GM19463 (cell line): ENCODE data around the gene GPR162.

Source experiments
- ATAC-seq: cut with Tn5 transposase; IDR thresholded peaks from one replicate; pipeline ENCODE4 v1.9.1; 2021; ENCODE audit warnings: mild to moderate bottlenecking, moderate library complexity; ENCODE audit not compliant: unreplicated experiment

The GPR162 gene

GRCh38 chr12:6822426-6823135 lies 960 bp downstream of the GPR162 start:
- no peak for ATAC-seq

- ATAC-seq = no peak
These were observed 1.8 kb downstream of the GPR162 start for GRCh38 chr12:6823182-6824084.

GRCh38 chr12:6824085-6824775 lies 2.6 kb downstream of the GPR162 start:
- no peak for ATAC-seq

GRCh38 chr12:6824901-6825381 lies 3.3 kb downstream of the GPR162 start:
- no peak for ATAC-seq

- no peak for ATAC-seq
These were observed 3.9 kb downstream of the GPR162 start for GRCh38 chr12:6825398-6826124.

- no peak for ATAC-seq
These were observed 4.6 kb downstream of the GPR162 start for GRCh38 chr12:6826125-6826733.

- ATAC-seq = no peak
These were observed 5.3 kb downstream of the GPR162 start for GRCh38 chr12:6826734-6827436.

- no peak for ATAC-seq
These were observed 5.9 kb downstream of the GPR162 start for GRCh38 chr12:6827437-6827911.

GRCh38 chr12:6827982-6828780 lies 6.6 kb downstream of the GPR162 start, which contains the start of gene P3H3:
Gene P3H3, plus strand, starts transcription at chr12:6828407. Its CDS starts 34 bp downstream, at chr12:6828441.
- no peak for ATAC-seq

GRCh38 chr12:6828781-6829535 lies 7.3 kb downstream of the GPR162 start:
- ATAC-seq = no peak

GRCh38 chr12:6829536-6830220 lies 8.1 kb downstream of the GPR162 start:
- no peak for ATAC-seq

GRCh38 chr12:6830286-6830890 lies 8.8 kb downstream of the GPR162 start:
- no peak for ATAC-seq

GRCh38 chr12:6830999-6831398 lies 9.4 kb downstream of the GPR162 start:
- ATAC-seq = no peak

GRCh38 chr12:6831450-6831995 lies 9.9 kb downstream of the GPR162 start:
- no peak for ATAC-seq

- ATAC-seq = no peak
These were observed 10.5 kb downstream of the GPR162 start for GRCh38 chr12:6832125-6832524.

GRCh38 chr12:6833189-6833890 lies 11.7 kb downstream of the GPR162 start:
- no peak for ATAC-seq
